ENCODE results near the gene IFNL3.

- TF ChIP-seq, protein P1, sequence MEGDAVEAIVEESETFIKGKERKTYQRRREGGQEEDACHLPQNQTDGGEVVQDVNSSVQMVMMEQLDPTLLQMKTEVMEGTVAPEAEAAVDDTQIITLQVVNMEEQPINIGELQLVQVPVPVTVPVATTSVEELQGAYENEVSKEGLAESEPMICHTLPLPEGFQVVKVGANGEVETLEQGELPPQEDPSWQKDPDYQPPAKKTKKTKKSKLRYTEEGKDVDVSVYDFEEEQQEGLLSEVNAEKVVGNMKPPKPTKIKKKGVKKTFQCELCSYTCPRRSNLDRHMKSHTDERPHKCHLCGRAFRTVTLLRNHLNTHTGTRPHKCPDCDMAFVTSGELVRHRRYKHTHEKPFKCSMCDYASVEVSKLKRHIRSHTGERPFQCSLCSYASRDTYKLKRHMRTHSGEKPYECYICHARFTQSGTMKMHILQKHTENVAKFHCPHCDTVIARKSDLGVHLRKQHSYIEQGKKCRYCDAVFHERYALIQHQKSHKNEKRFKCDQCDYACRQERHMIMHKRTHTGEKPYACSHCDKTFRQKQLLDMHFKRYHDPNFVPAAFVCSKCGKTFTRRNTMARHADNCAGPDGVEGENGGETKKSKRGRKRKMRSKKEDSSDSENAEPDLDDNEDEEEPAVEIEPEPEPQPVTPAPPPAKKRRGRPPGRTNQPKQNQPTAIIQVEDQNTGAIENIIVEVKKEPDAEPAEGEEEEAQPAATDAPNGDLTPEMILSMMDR (IDR thresholded peaks at IDR 0.05 in 4 of 5, conservative IDR thresholded peaks at IDR 0.05 in 1 of 5): no peak
- no peak for TF ChIP-seq POLR2A (IDR thresholded peaks at IDR 0.05)
Observed at GRCh38 chr19:39196860-39197562, 47.8 kb downstream of the IFNL3 start, which contains the start of gene NCCRP1.

Data from gastrocnemius medialis (tissue), 4 donors.